HG03039 (cell line): ENCODE measurements around the gene KIFBP.

Experiments used
- ATAC-seq: cut with Tn5 transposase; IDR thresholded peaks from one replicate; pipeline ENCODE4 v1.9.1; 2021; ENCODE audit warnings: mild to moderate bottlenecking, moderate library complexity; ENCODE audit not compliant: unreplicated experiment

Gene KIFBP

DNA sequence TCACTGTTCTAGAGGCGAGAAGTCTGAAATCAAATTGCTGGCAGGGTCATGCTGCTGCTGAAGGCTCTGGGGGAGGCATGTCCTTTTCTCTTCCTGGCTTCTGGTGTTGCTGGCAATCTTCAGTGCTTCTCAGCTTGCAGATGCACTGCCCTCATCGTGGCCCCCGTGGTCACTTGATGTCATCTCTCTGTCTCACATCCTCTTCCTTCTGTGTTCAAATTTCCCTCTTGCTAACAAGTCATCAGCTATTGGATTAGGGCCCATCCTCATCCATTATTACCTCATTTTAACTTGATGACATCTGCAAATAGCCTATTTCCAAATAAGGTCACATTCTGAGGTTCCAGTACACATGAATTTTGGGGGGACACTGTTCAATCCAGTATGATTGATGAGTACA lies 62.7 kb downstream of the KIFBP start:
- no peak for ATAC-seq

DNA sequence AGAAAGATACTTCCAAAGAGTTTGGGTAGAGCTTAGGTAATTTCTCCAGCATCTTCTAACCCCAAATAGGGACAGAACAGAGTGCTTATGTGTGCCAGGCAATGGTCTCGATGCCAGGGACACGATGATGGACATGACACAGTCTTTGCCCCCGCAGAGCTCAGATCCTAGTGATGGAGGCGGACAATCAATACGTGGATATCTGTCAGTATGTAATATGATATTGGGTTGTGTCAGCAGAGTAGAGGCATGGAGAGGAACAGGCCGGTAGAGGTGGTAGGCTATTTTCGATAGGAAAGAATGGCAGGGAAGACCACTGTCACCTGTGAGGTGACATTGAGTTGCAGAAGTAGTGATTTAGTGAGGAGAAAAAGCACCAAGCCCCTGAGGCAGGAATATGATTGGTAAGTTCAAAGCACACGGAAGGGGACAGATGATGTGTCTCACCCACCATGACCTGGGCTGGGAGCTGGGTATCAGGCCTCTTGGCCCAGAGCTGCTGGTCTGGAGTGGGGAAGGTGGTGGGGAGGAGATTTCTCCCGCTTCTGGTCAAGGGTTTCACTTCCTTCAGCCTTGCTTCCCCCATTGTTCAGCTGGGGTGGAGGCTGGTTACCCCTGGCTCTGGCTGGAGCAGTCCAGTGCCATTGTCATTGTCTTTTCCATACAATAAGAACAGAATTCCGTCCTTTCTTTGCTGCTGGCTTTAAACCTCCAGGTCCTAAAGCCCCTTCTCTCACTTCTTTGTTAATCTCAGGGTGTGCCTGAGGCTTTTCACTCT lies 63.3 kb downstream of the KIFBP start:
- no peak for ATAC-seq

DNA sequence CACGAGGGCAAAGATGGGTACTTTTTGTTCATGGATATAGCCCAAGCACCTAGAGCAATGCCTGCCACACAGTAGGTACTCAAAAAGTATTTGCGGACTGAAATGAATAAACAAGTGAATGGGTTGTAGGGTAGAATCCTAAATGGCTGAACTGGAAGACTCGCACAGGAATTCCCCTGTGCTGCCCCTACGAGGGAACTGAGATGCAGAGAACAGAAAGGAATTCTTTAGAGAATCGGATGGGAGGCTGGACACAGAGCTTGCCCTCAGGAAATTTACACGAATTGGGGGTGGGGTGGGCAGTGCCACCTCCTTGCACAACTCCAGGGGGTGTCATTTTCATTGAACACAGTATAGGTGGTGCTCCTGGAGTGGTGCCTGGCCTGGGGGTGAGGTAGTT lies 64.1 kb downstream of the KIFBP start:
- no peak for ATAC-seq

DNA sequence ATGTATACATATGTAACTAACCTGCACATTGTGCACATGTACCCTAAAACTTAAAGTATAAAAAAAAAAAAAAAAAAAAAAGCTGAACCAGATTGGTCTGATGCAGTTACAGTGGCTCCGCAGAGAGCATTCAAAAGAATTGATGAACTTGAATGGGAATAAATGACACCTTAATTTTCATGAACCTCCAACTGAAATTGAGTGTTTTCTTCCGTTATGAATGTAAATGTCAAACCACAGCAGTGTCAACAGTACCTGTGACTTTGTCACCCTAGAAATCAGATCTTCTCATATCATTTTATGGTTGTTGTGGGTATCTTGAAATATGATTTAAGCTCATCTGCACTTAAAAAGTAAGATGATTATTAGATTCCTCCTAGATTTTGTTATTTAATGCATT lies 66.6 kb downstream of the KIFBP start:
- no peak for ATAC-seq

DNA sequence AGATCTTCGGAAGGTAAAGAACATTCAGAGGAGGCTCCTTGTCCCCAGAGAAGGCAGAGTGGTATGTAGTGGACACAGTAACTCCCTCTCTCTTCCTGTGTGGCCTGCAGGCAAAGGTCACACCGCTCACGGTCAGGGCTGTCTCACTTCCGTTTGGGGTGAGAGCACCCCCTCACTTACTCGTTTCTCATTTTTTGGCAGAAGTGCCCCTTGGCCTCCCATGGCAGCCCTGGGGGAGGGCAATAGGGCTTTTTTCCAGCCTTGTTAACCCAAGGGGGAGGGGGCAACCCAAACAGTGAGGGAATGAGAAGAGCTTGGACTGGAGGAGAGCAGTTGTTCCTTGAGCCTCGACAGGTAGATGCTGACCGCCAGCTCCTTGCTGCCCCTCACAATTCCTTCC lies 67.5 kb downstream of the KIFBP start:
- no peak for ATAC-seq

DNA sequence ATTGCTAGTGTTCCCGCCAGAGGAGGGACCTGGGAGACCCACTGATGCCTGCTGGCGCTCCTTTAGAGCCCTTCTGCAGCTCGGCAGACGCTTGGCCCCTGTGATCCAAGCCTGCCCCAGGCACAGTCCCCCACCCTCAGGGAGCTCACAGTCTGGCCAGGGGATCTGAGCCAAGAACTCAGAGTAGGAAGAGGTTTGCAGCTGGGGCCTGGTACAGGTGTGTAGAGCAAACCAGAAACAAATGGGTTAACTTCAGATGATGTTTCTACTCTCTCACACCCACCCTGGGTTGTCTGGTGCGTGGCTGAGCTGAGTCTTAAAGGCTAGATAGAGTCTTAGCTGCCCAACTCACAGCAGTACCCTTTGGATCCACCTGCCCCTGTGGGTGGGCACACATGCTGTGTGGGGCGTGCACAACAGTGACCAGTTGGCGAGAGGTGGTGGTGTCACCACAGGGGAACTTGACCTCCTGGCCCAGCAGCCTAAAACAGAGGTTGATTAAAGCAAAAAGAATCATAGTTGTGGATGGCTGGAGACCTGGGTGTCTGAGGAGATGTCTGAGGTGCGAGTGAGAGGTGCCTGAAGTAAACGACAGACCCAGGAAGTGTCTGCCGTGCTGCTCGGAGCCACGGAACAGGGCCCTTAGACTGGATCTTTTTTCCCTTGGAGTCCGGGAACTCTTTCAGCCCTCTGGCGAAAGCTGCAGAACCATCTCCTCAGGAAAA lies 68.1 kb downstream of the KIFBP start:
- no peak for ATAC-seq

DNA sequence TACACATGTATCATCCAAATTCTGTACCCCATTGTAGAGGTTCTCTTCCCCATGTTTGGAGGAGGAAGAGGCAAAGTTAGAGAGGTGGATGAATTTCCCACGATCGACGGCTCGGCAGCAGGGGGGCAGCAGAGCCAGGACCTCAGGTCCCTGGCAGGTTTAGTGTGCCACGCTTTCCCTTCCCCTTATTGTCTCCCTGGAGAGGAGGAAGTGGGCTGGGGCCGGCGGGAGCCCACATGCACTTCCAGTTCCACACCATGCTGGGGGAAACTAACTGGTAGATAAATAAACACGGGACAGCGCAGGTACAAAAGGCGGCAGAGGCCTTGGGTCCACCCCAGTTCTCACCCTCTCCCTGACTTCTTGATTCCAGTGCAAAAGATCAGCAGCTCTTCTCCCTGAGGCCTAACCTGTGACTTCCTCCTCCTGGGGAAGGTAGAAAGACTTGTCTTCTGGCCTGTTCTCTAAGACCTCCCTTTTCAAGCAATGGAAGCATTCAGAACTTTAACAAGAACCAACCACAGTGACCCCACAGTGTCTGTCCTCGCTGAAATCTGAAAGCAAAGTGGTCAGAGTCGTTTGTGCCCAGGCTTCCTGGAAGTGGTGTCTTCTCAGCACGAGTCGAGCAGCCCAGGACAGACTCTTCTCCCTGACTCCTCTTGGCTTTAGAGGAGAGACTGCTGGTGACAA lies 68.8 kb downstream of the KIFBP start:
- no peak for ATAC-seq

DNA sequence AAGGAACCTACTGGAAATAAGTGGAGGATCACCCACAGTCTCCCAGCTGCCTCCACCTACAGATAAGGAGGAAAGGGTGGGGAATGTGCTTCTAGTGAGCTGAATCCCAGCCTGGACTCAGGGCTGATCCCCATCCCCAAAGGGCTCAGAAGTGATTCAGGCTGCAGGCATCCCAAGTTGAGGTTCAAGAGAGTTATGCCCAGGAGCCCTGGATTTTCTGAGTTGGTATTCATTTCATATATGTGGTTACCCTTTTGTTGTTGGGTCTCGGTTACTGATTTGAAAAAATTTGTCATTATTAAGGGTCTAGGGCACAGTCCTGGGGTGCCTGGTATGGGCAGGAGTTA lies 69.3 kb downstream of the KIFBP start:
- ATAC-seq: no peak

DNA sequence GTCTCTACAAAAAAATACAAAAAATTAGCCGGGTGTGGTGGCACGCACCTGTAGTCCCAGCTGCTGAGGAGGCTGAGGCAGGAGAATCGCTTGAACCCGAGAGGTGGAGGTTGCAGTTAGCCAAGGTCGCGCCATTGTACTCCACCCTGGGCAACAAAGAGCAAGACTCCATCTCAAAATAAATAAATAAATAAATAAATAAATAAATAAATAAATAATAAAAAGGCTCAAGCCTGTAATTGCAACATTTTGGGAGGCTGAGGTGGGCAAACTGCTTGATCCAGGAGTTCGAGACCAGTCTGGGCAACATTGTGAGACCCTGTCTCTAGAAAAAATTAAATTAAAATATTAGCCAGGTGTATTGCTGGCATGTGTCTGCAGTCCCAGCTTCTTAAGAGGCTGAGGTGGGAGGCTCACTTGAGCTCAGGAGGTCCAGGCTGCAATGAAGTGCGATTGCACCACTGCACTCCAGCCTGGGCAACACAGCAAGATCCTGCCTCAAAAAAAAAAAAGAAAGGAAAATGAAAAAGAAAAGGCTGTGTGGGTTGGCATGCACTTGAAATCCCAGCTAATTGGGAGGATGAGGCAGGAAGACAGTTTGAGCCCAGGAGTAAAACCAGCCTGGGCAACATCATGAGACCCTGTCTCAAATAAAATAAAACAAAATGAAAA lies 71.7 kb downstream of the KIFBP start:
- ATAC-seq: no peak

DNA sequence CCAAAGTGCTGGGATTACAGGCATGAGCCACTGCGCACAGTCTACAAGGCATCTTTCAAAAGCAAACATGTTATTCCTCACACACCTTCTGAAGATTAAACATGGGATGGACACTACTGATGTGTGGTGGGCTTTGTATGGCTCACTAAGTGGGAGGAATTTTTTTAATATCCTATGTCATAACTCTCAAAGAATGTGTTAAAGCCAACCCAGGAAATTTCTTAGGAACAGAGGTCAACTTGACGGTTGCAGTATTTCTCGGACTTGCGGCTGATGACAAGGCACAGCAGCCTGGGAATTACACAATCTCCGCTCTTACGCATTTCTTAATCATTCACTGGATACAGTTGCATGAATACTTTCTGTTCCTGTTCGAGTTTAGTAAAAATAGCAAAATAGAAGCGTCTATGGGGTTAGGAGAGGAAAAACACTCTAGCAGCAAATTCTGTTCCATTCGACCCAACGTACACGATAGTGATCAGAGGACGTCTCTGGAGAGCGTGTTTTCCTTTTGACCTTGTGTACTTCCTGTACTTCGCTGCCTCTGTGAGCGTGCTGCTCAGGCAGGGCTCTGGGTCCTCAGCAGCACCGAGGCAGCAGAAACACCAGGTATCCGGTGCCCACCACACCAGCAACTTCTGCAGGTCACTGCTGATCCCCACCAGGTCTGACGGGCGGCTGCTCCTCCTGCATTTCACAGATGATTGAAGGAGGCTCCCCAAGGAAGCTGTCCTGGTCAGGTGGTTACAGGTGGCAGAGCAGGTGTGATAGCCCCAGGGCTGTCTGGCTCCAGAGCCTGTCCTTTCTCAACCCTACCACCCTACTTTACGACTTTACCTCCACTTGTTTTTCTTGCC lies 72.9 kb downstream of the KIFBP start:
- ATAC-seq: no peak

DNA sequence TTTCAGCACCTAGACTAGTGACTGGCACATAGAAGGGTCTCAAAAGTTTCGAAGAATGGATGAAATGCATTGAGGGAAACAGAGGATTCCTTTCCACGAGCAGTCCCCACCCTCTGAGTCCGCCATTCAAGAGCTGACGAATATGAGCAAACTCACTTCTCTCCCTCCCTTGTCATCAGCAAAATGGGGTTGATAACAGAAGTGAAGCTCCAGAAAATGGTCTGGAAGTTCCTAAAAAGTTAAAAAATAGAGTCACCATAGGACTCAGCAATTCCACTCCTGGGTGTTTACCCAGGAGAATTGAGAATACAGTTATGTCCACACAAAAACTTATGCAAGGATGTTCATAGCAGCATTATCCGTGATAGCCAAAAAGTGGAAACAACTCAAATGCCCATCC lies 74.3 kb downstream of the KIFBP start:
- no peak for ATAC-seq

DNA sequence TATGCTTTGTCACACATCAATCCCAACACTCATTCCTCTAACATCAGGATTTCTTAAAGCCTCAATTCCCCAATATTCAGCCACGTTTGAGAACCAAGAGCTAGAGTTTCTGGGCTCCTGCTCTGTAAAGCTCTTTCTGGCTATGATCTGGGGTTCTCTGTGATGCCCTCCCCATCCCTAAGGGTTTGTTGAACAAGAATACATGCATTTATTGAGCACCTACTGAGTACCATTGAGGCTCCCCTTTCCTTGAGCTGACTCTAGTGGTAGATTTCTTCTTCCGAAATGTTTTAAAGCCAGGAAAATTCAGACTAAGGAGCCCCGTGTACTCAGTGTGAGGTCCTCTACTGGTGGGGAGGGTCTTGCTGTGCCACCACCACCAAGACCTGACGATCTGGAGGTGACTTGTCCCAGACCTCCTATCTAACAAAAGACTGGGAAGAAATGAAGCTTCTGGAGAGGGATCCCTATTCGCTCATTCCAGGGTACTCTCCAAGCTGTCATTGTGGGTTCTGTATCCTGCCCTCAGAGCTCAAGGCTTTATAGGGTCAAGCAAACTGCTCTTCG lies 76.2 kb downstream of the KIFBP start:
- no peak for ATAC-seq

DNA sequence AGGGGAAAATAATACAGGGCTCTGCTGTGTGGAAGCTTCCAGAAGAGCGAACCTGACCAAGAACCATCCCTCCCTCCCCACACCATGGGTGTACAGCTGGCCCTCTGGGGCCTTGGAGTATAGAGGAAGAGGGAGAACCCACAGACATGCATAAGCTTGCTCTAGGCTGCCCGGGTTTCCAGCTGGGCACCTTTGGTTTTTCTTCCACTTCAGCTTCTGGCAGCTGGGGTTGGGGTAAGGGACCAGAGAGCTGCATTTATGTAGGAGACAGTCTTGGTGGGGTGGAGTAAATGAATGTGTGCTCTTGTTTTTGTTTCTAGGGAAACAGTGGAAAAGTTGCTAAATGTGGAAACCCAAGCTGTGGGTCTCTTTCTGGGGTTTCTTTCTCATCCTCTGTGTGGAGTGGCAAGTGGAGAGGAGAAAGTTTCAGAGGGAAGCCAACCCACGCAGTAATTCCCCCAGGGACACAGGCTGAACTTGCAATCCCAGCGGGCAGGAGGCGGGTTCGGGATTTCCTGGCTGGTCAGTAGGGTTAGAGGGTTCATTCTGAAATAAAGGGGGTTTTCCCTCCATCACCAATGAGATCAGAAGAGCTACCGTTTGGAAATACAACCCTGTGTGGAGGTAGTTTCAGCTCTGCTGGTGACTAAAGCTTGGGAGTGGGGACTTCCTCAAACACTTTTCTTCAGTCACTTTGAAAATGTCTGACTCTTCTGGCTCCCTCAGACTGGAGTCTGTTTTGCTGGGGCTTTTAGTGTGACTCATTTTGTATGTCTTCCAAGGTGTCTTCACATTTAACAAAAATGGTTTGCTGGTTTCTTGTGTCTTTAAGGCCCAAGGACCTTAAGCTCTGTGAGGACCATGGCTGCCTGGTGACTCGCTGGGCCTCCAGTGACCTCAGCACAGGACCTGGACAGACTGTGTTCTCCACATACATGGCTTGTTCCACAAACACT lies 77.1 kb downstream of the KIFBP start:
- ATAC-seq: peak; percentile 50
